RKO (cell line): ENCODE data around the gene MVP.
"Not testable (repeated sequence)": the region's sequence is repeated elsewhere in the genome, so short reads cannot be mapped to it uniquely, and the experiment has no call there.

Source experiments
- DNase-seq: peaks from one replicate; pipeline ENCODE4 v3.0.0-alpha.2; 2016; ENCODE audit warnings: low spot score

The MVP gene

DNA sequence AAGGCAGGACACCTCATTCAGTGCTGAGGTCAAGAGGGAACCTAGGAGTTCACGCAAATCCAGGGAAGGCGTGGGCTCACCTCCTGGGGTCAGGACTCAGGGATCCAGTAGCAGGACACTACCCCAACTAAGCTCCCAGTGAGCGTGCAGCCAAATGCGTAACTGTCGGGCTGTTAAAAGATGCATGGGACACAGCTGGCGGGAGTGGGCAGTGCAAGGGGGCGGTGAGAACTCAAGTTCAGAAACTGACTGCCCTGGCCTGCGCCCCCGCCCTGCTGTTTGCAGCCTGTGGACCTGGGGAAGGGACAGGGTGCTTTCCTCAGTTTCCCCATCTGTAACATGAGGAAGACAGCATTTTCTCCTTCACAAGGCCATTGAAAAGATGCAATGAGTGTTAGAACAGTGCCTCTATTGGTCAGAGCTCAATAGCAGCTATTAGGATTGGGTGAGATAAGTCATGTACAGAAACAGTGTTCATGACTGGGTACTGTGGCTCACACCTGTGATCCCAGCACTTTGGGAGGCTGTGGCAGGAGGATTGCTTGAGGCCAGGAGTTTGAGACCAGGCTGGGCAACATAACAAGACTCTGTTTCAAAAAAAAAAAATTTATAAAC, 22.6 kb downstream of the MVP start:
- peak; percentile 51 for DNase-seq

DNA sequence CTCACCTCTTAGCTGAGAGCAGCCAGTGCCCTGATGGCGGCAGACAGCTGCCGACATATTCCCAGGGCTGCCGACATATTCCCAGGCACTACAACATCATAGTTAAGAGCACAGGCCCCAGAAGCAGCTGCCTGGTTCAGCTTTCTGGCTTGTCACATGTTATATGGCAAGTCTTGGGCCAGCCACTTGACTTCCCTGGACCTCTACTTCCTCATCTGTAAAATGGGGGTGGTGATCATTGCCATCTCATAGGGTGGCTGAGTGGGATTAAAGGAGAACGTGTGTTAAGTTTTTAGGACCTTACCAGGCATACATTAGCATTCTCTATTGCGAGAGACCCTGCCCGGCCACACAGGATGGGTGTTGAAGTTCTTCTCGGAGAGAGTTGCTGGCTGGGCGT, 23.7 kb downstream of the MVP start:
- no peak for DNase-seq

DNA sequence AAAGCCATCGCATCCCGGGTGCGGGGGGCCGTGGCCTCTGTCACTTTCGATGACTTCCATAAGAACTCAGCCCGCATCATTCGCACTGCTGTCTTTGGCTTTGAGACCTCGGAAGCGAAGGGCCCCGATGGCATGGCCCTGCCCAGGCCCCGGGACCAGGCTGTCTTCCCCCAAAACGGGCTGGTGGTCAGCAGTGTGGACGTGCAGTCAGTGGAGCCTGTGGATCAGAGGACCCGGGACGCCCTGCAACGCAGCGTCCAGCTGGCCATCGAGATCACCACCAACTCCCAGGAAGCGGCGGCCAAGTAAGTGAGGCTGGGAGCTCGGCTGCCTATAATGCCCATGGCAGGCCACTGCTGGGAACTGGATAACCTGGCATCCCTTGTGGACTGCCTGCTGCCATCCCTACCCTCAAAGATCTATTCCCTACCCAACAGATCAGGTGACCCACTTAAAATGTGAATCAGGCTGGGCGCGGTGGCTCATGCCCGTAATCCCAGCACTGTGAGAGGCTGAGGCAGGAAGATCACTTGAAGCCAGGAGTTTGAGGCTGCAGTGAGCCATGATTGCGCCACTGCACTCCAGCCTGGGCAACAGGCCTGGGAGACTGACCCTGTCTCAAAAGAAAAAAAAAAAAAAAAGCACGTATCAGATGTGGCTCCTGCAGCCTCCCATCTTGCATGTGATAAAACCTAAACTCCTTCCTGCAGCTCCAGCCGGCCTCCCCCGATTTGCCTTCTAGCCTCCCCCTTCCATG, 24.5 kb downstream of the MVP start:
- DNase-seq, result no peak

DNA sequence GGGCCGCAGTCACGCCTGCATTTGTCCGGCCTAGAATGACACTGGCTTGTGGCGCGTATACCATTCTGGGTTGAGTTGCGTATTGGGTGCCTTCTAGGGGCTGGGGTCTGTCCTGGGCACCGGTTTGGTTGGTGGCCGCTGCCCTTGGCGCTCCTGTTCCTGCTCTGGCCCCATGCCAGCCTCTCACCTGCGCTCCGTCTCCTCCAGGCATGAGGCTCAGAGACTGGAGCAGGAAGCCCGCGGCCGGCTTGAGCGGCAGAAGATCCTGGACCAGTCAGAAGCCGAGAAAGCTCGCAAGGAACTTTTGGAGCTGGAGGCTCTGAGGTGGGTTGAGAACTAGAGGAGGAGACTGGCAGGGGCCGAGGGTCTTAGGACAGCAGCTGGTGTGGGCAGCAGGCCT, 25.4 kb downstream of the MVP start:
- DNase-seq, result no peak

DNA sequence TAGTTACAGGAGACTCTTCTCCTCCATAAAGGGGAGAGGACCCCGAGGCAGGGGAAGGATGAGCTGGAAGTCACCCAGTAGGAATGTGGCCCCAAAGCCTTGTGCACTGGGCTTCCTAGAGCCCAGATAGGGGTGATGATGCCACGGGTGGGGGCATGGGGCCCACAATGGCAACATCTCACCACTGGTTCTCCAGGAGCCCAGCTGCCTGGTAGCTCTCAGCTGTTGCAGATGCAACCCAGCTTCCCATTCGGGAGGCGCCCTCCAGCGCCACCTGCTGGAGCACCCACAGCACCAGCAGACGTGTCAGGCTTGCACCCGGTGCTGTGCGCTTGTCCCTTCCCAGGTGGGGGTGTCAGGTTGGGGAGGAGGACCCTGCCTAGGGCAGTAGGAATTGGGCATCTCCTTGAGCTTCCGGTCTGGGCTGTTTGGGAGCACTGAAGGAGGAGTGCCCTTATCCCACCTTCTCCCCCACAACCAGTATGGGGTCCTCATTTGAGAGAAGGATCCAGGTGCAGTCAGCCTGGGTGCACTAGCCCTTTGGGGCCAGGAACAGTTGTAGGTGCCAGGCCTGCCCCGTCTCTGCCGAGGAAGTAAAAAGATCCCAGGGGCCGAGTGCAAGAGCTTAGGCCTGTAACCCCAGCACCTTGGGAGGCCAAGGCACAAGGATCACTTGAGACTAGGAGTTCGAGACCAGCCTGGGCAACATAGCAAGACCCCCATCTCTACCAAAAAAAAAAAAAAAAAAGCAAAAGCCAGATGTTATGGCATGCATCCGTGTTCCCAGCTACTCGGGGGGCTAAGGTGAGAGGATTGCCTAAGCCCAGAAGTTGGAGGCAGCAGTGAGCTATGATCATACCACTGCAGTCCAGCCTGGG, 28.4 kb downstream of the MVP start:
- peak; percentile 9 for DNase-seq

DNA sequence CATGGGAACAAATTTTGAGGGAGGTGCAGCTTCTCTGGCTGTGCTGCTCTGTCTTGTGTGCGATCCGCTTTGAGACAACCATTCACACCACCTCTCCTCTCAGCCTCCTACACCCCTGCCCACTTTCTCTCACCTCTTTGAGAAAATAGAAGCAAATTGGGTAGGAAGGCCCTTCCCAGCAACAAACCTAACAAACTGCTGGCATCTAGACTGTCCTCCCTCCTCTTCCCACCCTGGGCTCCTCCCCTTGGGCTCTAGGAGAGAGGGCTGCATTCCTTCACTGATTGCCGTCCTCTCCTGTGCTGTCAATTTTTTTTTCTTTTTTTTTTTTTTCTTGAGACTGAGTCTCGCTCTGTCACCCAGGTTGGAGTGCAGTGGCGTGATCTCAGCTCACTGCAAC, 29.2 kb downstream of the MVP start:
- no peak for DNase-seq

DNA sequence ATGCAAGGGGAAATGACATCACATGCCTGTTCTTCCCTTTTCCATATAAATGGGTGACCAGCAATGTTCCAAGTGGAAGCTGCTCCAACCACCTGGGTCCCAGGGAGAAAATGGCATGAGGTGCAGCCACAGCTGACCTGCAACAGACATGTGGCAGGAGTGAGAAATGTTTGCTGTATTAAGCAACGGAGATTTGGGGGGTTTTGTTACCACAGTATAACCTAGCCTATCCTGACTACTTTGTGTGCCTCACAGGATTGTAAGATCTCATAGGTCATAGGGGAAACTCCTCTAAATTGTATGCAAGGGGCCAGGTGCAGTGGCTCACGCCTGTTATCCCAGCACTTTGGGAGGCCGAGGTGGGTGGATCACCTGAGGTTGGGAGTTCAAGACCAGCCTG, 30.7 kb downstream of the MVP start:
- no peak for DNase-seq

DNA sequence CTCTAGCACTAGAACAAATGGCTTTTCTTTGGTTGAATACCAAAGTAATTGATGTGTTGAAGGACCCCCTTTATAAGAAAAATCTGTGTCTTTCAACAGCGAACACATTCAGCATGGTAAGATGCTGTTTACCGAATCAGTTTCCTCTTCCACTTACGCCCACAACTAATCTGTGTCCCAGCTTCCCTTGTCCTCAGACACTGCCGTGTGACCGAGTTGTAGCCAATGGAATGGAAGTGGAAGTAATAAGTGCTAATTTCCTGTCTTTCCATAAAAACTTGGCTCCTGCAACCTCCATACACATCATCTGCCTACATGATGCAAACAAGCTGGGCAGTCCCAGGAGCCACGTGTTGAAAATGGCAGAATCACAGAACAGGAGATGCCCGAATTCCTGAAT, 32.4 kb downstream of the MVP start:
- DNase-seq, result peak; percentile 13

DNA sequence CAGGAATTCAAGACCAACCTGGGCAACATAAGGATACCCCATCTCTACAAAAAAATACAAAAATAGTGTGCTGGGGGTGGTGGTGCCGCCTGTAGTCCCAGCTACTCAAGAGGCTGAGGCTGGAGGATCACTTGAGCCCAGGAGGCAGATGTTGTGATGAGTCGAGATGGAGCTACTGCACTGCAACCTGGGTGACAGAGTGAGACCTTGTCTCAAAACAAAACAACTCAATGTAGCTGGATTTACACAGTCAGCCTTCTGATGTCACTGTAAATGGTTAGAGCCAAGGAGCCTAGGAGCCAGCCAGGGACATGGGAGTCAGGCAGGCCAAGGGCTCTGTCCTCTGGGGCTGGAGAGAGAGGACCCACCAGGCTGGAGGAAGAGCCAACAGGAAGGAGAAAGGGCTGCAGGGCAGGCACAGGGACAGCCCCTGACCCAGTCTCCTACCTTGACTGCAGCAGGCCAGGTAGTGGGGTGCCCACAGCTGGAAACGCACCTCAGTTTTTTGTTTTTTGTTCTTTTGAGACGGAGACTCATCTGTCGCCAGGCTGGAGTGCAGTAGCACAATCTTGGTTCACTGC, 34.3 kb downstream of the MVP start:
- DNase-seq, result no peak

DNA sequence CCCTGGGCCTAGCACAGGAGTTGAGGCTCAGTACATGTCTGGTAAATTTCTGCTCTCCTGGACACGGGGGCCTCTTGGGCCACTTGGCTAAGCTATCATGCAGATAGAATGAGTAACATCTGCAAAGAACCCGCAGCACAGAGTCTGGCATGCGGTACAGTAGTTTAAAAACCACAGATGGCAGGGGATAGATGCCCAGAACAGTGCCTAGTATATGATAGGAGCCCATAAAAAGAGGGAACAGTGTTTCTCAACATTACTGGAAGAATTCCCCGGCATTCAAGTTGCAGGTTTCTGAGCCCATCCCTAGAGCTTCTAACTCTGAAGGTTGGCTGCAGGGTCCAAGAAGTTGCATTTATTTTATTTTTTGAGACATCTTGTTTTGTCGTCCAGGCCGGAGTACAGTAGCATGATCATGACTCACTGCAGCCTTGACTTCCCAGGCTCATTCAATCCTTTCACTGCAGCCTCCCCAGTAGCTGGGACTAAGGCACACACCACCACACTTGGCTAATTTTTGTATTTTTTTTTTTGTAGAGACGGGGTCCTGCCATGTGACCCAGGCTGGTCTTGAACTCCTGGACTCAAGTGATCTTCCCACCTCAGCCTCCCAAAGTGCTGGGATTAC, 37.0 kb downstream of the MVP start:
- DNase-seq, result no peak

DNA sequence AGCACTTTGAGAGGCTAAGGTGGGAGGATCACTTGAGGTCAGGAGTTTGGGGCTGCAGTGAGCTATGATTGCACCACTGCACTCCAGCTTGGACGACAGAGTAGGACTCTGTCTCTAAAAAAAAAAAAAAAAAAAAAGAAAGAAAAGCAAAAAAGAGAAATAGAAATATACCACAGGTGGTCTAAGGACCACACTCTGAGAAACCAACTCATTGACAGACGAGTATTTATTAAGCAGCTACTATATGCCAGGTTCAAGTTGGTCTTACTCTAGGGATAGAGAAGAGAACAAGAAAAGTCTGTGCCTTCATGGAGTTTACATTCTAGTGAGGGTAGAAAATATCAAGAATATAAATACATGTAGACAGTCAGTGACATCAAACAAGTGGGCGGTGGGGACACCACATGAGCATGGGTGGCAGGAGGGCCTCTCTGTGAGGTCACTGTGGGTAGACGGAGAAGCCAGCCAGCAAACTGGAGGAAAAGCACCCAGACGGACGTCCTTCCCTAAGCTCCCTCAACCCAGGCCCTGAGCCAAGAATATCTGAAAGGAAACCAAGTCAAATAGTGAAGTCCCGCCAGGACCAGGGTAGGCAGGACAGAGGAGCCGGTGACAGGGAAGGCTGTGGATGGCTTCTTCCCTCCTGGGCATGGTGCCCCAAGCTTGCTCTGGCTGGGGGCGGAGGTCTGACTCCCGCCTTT, 38.0 kb downstream of the MVP start:
- no peak for DNase-seq

DNA sequence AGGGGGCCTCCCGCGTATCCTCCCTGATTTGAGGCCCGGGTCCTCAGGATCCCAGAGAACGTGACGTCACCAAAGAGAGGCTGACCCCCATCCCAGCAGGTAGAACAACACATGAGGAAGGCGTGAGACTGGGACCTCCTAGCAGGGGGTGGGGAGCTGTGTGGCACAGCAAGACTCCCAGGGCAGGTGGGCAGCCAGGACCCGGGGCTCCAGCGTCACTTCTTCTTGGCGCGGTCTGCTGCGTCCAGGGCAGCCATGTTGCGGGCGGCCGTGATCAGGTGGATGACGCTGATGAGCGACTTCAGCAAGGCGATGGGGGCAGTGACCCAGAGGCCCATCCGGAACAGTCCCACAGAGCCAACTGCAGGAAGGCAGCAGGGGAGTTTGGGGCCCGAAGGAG, 38.7 kb downstream of the MVP start:
- DNase-seq, result no peak

DNA sequence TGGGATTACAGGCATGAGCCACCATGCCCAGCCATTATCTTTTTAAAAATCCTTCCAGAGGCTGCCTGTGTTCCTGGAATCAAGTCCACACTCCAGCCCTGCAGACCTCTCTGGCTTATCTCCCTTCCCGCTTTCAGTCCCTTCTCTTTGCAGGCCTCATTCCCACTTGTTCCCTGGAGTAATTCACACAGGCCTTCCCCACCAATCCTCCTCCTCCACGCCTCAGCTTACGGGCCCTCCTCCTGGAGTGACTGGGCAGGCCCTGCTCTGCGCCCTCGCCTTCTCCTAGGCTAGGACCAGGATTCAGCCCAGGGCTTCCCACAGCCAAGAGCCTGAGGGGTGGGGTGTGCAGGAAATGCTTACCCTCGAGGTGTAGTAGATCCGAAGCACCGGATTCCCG, 40.0 kb downstream of the MVP start:
- DNase-seq, result no peak

DNA sequence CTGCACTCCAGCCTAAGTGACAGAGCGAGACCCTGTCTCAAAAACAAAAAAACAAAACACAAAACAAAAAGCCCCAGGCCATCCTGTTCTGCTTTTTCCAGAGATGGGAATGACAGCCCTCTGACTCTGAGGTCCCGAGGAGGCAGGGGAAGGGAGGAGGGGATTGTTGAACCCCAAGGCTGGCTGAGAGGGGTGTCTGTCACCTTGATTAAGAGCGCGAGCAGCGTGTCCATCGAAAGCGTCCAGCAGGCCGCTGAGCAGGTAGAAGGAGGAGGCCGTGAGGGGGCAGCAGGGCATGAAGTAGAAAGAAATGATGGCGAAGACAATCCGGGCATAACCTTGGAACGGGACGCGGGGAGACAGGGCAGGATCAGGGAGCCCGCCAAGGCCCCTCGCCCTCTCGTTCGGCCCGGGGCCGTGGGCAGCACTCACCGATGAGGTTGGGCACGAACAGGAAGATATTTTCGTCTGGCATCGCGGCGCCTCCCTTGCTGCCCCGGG, 42.2 kb downstream of the MVP start:
- DNase-seq, result peak; percentile 35

DNA sequence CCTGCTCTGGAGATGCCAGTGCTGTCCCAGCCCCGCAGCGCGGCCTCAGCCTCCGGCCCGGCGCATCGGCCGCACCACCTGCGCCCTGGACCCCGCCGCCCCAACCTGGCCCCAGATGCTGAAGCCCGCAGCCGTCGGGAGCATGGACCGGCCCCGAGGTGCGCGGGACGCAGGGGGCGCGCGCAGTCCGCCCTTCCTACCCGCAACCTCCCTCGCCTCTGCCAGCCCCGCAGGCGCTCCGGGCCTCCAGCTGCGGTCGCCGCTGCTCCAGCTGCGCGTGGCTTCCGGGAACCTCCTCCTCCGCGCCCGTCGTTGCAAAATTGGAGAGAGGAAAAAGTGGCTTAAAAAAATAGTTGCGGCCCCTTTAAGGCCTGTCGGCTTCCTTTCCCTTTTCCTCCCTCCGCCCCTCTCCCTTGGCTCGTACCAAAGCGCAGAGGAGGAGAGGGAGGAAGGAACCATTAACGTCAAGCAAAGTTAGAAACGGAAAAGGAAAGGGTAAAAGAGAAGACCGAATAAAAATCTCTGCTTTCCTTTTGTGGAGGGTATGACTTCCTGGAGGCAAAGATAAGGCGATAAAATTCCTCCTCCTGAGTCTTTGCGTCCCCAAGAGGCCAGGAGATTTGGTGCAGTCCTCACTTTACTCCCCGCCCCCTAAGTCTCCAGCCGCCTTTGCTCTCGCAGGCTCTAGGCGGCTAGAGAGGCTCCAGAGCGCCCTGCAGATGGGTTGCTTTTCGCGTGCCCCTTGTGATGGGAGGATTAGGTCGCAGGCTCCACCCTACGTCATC, 42.8 kb downstream of the MVP start, which contains the start of gene CDIPT:
TSS of gene CDIPT (minus strand) at position 343 of the 785 bp plus-strand sequence. CDS start 369 bp downstream, outside the sequence.
- DNase-seq, result peak; percentile 97

DNA sequence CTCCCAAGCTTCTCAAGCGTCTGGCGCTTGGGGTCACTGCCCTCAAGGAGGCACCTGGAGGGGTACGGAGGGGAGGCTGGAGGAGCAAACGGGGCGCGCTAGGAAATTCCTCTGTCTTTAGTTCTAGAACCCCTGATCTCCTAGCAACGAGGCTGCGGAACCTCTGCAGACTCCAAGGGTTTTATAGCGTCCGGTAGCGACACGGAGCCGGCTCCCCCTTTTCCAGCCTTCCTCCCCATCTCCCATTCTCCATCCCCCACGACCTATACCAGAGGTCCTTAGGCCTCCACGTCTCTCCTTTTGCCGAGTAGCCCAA, 43.4 kb downstream of the MVP start:
- DNase-seq, result no peak

DNA sequence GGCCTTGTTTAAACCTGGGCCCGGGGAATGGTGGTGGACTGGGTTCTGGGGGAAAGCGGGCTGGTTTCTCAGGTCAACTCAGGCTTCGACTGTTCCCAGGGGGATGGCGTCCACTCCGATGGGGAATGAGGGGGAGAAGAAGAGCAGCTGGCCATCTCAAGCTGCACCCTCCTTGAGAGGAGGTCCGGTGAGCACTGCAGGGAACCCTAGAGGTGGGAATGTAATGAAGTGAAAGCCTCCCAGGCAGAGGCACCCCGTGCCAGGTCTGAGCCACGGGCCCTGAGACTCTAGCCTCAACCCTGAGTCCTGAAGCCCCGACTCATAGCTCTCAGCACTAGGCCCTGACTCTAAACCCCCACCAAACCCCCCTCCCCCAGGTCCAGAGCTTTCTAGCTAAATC, 43.9 kb downstream of the MVP start:
- no peak for DNase-seq

DNA sequence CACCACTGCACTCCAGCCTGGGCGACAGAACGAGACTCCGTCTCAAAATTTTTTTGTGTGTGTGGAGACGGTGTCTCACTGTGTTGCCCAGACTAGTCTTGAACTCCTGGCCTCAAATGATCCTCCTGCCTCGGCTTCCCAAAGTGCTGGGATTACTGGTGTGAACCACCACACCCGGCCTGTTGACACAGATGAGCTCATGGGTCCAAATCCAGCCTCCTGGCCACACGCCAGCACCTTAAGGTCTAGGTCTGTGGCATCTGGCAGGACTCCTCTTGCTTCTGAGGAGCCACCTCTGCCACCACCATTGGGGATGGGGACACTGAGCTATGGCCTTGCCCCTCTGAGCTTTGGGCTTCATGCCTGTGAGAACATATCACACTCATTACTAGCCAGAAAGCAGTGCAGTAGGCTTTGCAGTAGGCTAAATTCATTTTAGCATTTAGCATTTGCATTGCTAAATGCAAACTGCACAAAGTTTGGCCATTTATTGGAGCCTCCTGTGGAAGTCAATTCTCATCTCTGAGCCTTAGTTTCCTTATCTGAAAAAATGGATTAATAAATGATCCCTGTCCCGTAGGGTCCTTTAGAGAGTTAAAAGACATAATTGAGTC, 48.2 kb downstream of the MVP start:
- DNase-seq, result no peak

DNA sequence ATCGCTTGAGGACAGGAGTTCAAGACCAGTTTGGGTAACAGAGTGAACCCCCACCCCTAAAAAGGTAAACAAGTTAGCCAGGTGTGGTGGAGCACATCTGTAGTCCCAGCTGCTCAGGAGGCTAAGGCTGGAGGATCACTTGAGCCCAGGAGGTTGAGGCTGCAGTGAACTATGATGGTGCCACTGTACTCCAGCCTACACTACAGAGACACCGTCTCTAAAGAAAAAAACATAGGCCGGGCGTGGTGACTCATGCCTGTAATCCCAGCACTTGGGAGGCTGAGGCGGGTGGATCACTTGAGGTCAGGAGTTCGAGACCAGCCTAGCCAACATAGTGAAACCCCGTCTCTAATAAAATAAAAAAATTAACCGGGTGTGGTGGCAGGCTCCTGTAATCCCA, 48.8 kb downstream of the MVP start:
- DNase-seq, result not testable (repeated sequence)
